Brain microvascular endothelial cell (primary cell): Measurements from ENCODE around the gene KIRREL3.

Experiments
- DNase-seq: peaks from one replicate; pipeline ENCODE4 v3.0.0-alpha.2; 2020
- H3K27ac ChIP-seq: fragments of 250-450 bp; sonication (Bioruptor Pico); 2 replicates; pipeline ENCODE4 v1.5.1; 2020; ENCODE audit warnings: mild to moderate bottlenecking, moderate library complexity
- H3K27me3 ChIP-seq: fragments of 250-450 bp; sonication (Bioruptor Pico); replicated peaks from 2 replicates; pipeline ENCODE4 v1.5.1; 2020; ENCODE audit warnings: mild to moderate bottlenecking
- H3K36me3 ChIP-seq: fragments of 250-450 bp; sonication (Bioruptor Pico); replicated peaks from 2 replicates; pipeline ENCODE4 v1.5.1; 2020; ENCODE audit warnings: mild to moderate bottlenecking
- H3K4me3 ChIP-seq: 2 replicates; pipeline ENCODE4 v1.5.1; 2011; ENCODE audit warnings: low read depth, mild to moderate bottlenecking, control low read depth, low read length, moderate library complexity
- CTCF ChIP-seq: IDR thresholded peaks from 2 replicates; pipeline ENCODE4 v1.5.1; 2011; ENCODE audit warnings: low read depth, mild to moderate bottlenecking, moderate library complexity, low read length, control low read depth, inconsistent platforms; ENCODE audit errors: missing control alignments
- in situ Hi-C: cut with HindIII; loops from 2 replicates; pipeline ENCODE4 v1.10.0; 2017; ENCODE audit warnings: low sequenced_read_pairs, low pct_ligation_motif_present

KIRREL3 gene

GRCh38 chr11:126417091-126417862 is 583.3 kb downstream of the KIRREL3 start:
- no peaks in the 10 kb centered on the region for H3K36me3 ChIP-seq
- no peak for DNase-seq
- no peak overlapping the region for H3K27ac ChIP-seq
- TF ChIP-seq CTCF = no peak
- peak overlapping the region; percentile 53 for H3K4me3 ChIP-seq
- in situ Hi-C loops = no loop called here
- H3K27me3 ChIP-seq = no peaks in the 10 kb centered on the region

- no peaks in the 10 kb centered on the region for H3K27me3 ChIP-seq
- TF ChIP-seq CTCF = no peak
- peak overlapping the region; percentile 53 for H3K4me3 ChIP-seq
- in situ Hi-C loops = no loop called here
- DNase-seq = peak; percentile 78
- peak overlapping the region; percentile 42 for H3K27ac ChIP-seq
- peaks cover 1% of the 10 kb centered on the region for H3K36me3 ChIP-seq
Measured at GRCh38 chr11:126416542-126417090, 584.0 kb downstream of the KIRREL3 start.

GRCh38 chr11:126415669-126416420 is 584.7 kb downstream of the KIRREL3 start:
- H3K27ac ChIP-seq = peak overlapping the region; percentile 22
- no peak for DNase-seq
- in situ Hi-C loops = no loop called here
- no peaks in the 10 kb centered on the region for H3K27me3 ChIP-seq
- H3K4me3 ChIP-seq = peak overlapping the region; percentile 53
- peaks cover 3% of the 10 kb centered on the region for H3K36me3 ChIP-seq
- TF ChIP-seq CTCF = no peak

- in situ Hi-C loops = no loop called here
- TF ChIP-seq CTCF = no peak
- H3K27me3 ChIP-seq = no peaks in the 10 kb centered on the region
- no peak overlapping the region for H3K27ac ChIP-seq
- no peak overlapping the region for H3K4me3 ChIP-seq
- DNase-seq = no peak
- peaks cover 3% of the 10 kb centered on the region for H3K36me3 ChIP-seq
Measured at GRCh38 chr11:126415128-126415527, 585.4 kb downstream of the KIRREL3 start.

GRCh38 chr11:126414615-126415014 is 586.0 kb downstream of the KIRREL3 start:
- in situ Hi-C loops = no loop called here
- no peak for DNase-seq
- H3K36me3 ChIP-seq = peaks cover 3% of the 10 kb centered on the region
- no peaks in the 10 kb centered on the region for H3K27me3 ChIP-seq
- H3K27ac ChIP-seq = no peak overlapping the region
- no peak overlapping the region for H3K4me3 ChIP-seq
- TF ChIP-seq CTCF = no peak
